Heart right ventricle (tissue), 16 donors: Measurements from ENCODE around the gene ACSS2. TPM values are rescaled to one million over a fixed set of nuclear protein-coding genes. Genes with fewer than 3 reads are reported as not detected.

Source experiments
- ATAC-seq, 8 donors: fragments of 200-7000 bp; cut with Tn5 transposase; one replicate each; pipeline ENCODE4 v1.9.1; 2020; ENCODE audit warnings: mild to moderate bottlenecking in 8 of 8, moderate library complexity in 8 of 8, moderate number of reproducible peaks in 1 of 8
- DNase-seq, 2 donors: peaks; one replicate each; pipeline ENCODE4 v3.0.0-alpha.2; 2020
- H3K27ac ChIP-seq, 10 donors: fragments of 200-600 bp; sonication (generic) in 2 of 10; one replicate each; pipeline versions ENCODE4 v1.5.0 to v1.8.0; 2020 to 2022; ENCODE audit warnings: mild to moderate bottlenecking in 3 of 10
- H3K27me3 ChIP-seq, 7 donors: fragments of 200-600 bp; one replicate each; pipeline ENCODE4 v1.8.0; 2021 to 2022; ENCODE audit warnings: mild to moderate bottlenecking in 2 of 7
- H3K36me3 ChIP-seq, 9 donors: fragments of 200-600 bp; sonication (generic) in 1 of 9; one replicate each; pipeline versions ENCODE4 v1.5.0 to v1.8.0; 2020 to 2022; ENCODE audit warnings: mild to moderate bottlenecking in 2 of 9
- H3K4me1 ChIP-seq, 9 donors: fragments of 200-600 bp; sonication (generic) in 1 of 9; one replicate each; pipeline versions ENCODE4 v1.5.0 to v1.8.0; 2020 to 2022; ENCODE audit warnings: mild to moderate bottlenecking in 4 of 9
- H3K4me3 ChIP-seq, 10 donors: fragments of 200-600 bp; sonication (generic) in 2 of 10; one replicate each; pipeline versions ENCODE4 v1.5.0 to v1.8.0; 2020 to 2022; ENCODE audit warnings: mild to moderate bottlenecking in 7 of 10, moderate library complexity in 2 of 10
- H3K9me3 ChIP-seq, 11 donors: fragments of 200-600 bp in 10 of 11; sonication (generic) in 2 of 11; one replicate each; pipeline versions ENCODE4 v1.5.0 to v1.8.0; 2013 to 2022; ENCODE audit warnings: mild to moderate bottlenecking in 2 of 11, control low read depth in 1 of 11, moderate library complexity in 1 of 11
- WGBS, 2 donors: extraction: QIAGEN DNeasy Blood & Tissue Kit; methylation state at CpG; one replicate each; pipeline ENCODE4 v1.1.7; 2013; ENCODE audit warnings: inconsistent platforms in 1 of 2; 5-methylcytosine and 5-hydroxymethylcytosine counted together
- intact Hi-C, 10 donors: fragments of 100-400 bp; cut with DNase I; formaldehyde crosslinking; loops; one replicate each; pipeline versions ENCODE4 v1.11.1 to v1.14.2; 2022
- polyA plus RNA-seq, 2 donors: library from polyadenylated mRNA; stranded (reverse); fragments of 200-250 nt; gene quantifications; one replicate each; pipeline ENCODE4 v1.2.3, GENCODE V29; 2013
- total RNA-seq, 10 donors: library from RNA; stranded (reverse); fragmentation: NEBNext Ultra II Directional in 3 of 10; extraction: Animal tissue kit (Norgen Biotek cat#: 25700) in 3 of 10; gene quantifications; one replicate each; pipeline versions ENCODE4 v1.2.1 to v1.2.4, GENCODE V29; 2021 to 2023
- TF ChIP-seq, protein P1 (sequence below), 9 donors: fragments of 200-600 bp; sonication (generic) in 2 of 9; IDR thresholded peaks; one replicate each; pipeline versions ENCODE4 v1.5.0 to v1.8.0; 2021 to 2022; ENCODE audit warnings: antibody characterized with exemption in 9 of 9, mild to moderate bottlenecking in 5 of 9, moderate library complexity in 1 of 9
- donor health status: Arrhythmogenic right ventricular cardiomyopathy.
- donor health status: ischemic (EF 13 %, LVEDD 7.1; RV severe dilation, severe dysfunction).
- donor health status: healthy with polysubstance abuse.
- donor health status: DM: no; HTN: yes; CAD: no.
- donor health status: DM: no; HTN: no; CAD: no.
- donor health status: ischemic (EF 25% LVEDD 6.9; RV normal size, moderate dysfunction).
- donor health status: ischemic (EF 25% LVEDD 5.7; RV mildly dilated, moderate dysfunction).
- donor health status: healthy.
- donor health status: DM: yes; HTN: yes; CAD: no.
- donor health status: Ischemic cardiomyopathy.
- donor health status: ischemic (EF 35%, LVEDD 5.7; RV mildly dilated, moderate dysfunction).
- donor health status: nonischemic (EF 11% LVEDD 7.7; RV severe dilation, severe dysfunction).
- donor health status: DM: yes; HTN: yes; CAD: no.
- donor health status: PGD.
- donor health status: ischemic (EF 29% LVEDD 5.4; RV normal size, mild dysfunction).
- donor health status: nonischemic (EF 23%, LVEDD 6.1; RV moderate dilation, normal function).

Gene ACSS2
- total and polyA plus RNA-seq, 12 donors = 65.4 to 213 (median 104) TPM

- ATAC-seq = no peak
- H3K4me1 ChIP-seq = peaks cover 0 to 26% (median 12%) of the 10 kb centered on the region in 9 donors
- 95 to 100% methylated on average over 2 of the region's 2 CpGs for WGBS, 2 donors
- peak overlapping the region in 8 of 10 donors; percentile 22 to 76 (median 54) for H3K27ac ChIP-seq
- TF ChIP-seq, protein P1, sequence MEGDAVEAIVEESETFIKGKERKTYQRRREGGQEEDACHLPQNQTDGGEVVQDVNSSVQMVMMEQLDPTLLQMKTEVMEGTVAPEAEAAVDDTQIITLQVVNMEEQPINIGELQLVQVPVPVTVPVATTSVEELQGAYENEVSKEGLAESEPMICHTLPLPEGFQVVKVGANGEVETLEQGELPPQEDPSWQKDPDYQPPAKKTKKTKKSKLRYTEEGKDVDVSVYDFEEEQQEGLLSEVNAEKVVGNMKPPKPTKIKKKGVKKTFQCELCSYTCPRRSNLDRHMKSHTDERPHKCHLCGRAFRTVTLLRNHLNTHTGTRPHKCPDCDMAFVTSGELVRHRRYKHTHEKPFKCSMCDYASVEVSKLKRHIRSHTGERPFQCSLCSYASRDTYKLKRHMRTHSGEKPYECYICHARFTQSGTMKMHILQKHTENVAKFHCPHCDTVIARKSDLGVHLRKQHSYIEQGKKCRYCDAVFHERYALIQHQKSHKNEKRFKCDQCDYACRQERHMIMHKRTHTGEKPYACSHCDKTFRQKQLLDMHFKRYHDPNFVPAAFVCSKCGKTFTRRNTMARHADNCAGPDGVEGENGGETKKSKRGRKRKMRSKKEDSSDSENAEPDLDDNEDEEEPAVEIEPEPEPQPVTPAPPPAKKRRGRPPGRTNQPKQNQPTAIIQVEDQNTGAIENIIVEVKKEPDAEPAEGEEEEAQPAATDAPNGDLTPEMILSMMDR (IDR thresholded peaks at IDR 0.05) = no peak
- no peak overlapping the region for H3K4me3 ChIP-seq
- peaks cover 0 to 93% (median 51%) of the 10 kb centered on the region in 9 donors for H3K36me3 ChIP-seq
- intact Hi-C loops = loop anchor here in 1 of 10 donors (2.0 kb wide), 1 partner anchor 15 kb away; no protein-coding TSS in a partner anchor
- H3K27me3 ChIP-seq = no peaks in the 10 kb centered on the region
- DNase-seq = no peak
- peaks cover 0 to 5% (median 0%) of the 10 kb centered on the region in 11 donors for H3K9me3 ChIP-seq
Observed at GRCh38 chr20:34923414-34923813, 47.0 kb downstream of the ACSS2 start.

DNA sequence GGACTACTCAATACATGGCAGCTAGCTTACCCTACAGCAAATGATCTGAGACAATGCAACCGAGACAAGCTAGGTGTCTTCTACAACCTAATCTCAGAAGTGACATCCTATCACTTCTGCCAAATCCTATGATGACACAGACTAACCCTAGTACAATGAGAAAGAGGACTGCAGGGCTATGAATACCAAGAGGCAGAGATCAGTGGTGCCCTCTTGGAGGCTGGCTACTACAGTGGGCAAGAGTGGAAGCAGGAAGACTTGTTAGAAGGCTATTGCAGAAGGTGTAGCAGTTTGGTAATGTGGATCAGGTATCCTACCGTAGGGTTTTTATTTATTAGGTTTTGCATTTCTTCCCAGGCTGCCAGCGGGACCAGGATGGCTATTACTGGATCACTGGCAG, 48.9 kb downstream of the ACSS2 start:
- H3K27me3 ChIP-seq = no peaks in the 10 kb centered on the region
- H3K27ac ChIP-seq = peak overlapping the region in 1 of 10 donors; percentile 26
- peaks cover 0 to 26% (median 12%) of the 10 kb centered on the region in 9 donors for H3K4me1 ChIP-seq
- peaks cover 0 to 5% (median 0%) of the 10 kb centered on the region in 11 donors for H3K9me3 ChIP-seq
- ATAC-seq (no peak), DNase-seq (no peak)
- H3K36me3 ChIP-seq = peaks cover 0 to 100% (median 54%) of the 10 kb centered on the region in 9 donors
- TF ChIP-seq, protein P1 (IDR thresholded peaks at IDR 0.05) = no peak
- WGBS, 2 donors = 80 to 87% methylated on average over 3 of the region's 3 CpGs
- intact Hi-C loops = loop anchor here in 2 of 10 donors (1.0 to 5.0 kb wide), 2 partner anchors 10 to 38 kb away; no protein-coding TSS in a partner anchor
- H3K4me3 ChIP-seq = no peak overlapping the region

- peak in 1 of 8 donors; percentile 30 for ATAC-seq
- H3K36me3 ChIP-seq = peaks cover 0 to 100% (median 51%) of the 10 kb centered on the region in 9 donors
- H3K27ac ChIP-seq = peak overlapping the region in 1 of 10 donors; percentile 26
Observed at GRCh38 chr20:34925981-34926380, 49.6 kb downstream of the ACSS2 start.

GRCh38 chr20:34926581-34926980, 50.2 kb downstream of the ACSS2 start:
- intact Hi-C loops = loop anchor here in 1 of 10 donors (5.0 kb wide), 1 partner anchor 39 kb away; no protein-coding TSS in a partner anchor
- no peak for DNase-seq
- H3K9me3 ChIP-seq = peaks cover 0 to 5% (median 0%) of the 10 kb centered on the region in 11 donors
- ATAC-seq = no peak
- peaks cover 0 to 100% (median 47%) of the 10 kb centered on the region in 9 donors for H3K36me3 ChIP-seq
- TF ChIP-seq, protein P1 (IDR thresholded peaks at IDR 0.05) = no peak
- H3K27ac ChIP-seq = no peak overlapping the region
- WGBS, 2 donors = 95 to 100% methylated on average over 1 of the region's 1 CpG
- no peak overlapping the region for H3K4me3 ChIP-seq
- peaks cover 0 to 27% (median 9%) of the 10 kb centered on the region in 9 donors for H3K4me1 ChIP-seq
- no peaks in the 10 kb centered on the region for H3K27me3 ChIP-seq

More at GRCh38 chr20:34925981-34926380, 49.6 kb downstream of the ACSS2 start:
- WGBS, 2 donors = 89 to 100% methylated on average over 1 of the region's 1 CpG
- TF ChIP-seq, protein P1 (IDR thresholded peaks at IDR 0.05) = no peak
- Histone ChIP-seq H3K9me3 (peaks cover 0 to 5% (median 0%) of the 10 kb centered on the region in 11 donors), H3K27me3 (no peaks in the 10 kb centered on the region), H3K4me1 (peaks cover 0 to 27% (median 12%) of the 10 kb centered on the region in 9 donors), H3K4me3 (no peak overlapping the region)
- intact Hi-C loops = loop anchor here in 2 of 10 donors (1.0 to 5.0 kb wide), 2 partner anchors 9 to 39 kb away; no protein-coding TSS in a partner anchor
- no peak for DNase-seq
